ENCODE results near the gene EFNA5.

The EFNA5 gene

GRCh38 chr5:107672211-107673038 is 1.7 kb upstream of the EFNA5 start:
- no peak for DNase-seq

DNA sequence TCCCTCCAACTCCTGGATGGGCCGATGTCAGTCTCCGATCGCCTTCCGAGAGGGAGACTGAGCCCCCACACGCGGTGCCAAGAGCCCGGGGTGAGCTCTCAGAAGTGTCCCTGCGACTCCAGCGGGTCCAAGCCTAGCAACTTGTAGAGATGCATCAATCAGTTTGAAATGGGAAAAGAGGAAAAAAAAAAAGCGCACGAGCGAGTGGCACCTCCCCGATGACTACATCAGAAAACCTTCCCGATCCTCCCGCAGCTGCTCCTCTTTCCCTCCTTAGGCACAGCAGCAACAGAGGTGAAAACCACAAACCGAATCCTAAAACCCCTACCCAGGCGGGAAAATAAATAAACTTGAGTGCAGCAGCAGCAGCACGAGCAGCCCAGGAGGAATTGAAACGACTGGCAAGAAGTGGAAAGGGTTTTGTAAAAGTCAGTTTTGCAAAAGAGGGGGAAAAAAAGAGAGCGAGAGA is 1.0 kb upstream of the EFNA5 start:
- DNase-seq: no peak

- no peak for DNase-seq
Observed at GRCh38 chr5:107670087-107670931, 428 bp downstream of the EFNA5 start.

GRCh38 chr5:107669096-107670031 is 1.4 kb downstream of the EFNA5 start:
- DNase-seq: no peak

DNA sequence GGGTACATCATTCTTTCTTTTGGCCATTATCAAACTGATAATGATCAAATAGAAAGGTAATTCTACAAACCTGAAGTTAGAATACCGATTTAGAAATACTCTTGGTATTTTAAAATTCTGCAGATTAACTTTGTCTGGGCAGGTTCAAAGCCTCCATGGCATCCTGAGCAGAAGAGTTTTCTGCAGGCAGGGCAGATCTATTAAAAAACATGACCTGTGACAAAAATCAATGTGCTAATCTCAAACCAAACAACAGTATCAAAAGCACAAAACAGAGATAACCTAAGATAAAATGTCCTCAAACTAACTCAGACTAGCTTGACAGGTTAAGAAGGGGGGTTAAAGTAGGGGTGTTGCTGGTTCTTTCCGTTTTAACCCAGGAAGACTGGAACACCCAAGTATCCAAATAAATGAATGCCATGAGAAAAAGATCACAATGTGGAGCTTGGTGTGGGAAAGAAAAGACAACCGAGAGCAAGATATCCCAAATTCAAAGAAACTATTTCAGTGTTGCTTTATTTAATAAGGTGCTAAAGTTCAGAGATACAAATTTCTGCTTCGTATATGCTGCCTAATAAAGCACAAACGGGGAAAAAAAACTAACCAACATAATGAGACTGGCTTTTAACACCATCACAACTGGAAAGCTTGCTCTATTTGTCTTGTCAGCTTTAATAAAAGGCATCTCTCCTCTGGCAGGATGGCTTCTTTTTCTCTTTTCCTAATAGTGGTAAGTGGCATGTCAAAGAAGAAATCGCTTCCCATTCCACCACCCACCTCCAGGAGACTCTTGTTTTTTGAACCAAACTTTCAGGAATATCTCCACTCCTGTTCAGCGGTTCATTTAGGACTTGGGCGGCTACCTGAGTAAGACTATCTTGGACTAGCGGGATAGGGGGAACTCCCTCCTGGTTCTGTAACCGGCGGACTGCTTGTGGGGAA is 2.3 kb downstream of the EFNA5 start:
- DNase-seq: no peak

- DNase-seq: no peak
Observed at GRCh38 chr5:107666051-107666655, 4.6 kb downstream of the EFNA5 start.

GRCh38 chr5:107665036-107665570 is 5.6 kb downstream of the EFNA5 start:
- DNase-seq: no peak

DNA sequence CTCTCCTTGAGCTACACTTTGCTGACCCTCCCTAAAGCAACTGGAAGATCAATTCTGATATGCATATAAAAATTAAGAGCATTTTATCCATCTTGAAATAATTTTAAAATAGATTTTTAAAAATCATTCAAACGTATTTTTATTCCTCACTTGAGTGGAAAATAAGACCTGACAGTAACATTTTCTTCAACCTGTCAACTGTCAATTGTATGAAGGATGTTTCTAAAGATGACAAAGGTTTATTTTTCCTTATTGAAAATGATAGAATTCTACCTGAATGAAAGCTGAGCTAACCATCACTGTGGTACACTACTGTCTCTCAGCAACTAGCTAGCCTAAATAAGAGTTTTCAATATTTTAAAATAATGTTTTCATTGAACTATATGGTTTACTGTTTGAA is 7.0 kb downstream of the EFNA5 start:
- no peak for DNase-seq

DNA sequence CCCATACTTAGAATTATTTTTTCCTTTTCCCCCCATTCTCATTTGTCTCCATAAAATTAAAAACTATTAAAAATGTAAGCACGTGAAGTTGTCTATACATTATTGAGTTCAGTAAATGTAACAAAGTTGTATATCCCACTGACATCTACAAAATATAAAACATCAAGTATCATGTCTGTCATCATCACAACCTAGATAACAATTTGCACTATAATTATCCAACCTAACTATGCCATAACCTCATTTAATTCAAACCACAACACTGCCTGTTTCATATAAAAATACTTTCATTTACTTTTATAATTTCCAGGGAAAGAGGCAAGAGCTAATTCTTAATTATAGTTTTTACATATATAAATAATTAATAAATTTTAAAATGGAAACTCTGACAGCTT is 9.1 kb downstream of the EFNA5 start:
- no peak for DNase-seq

- no peak for DNase-seq
Observed at GRCh38 chr5:107661038-107661649, 9.6 kb downstream of the EFNA5 start.

- no peak for DNase-seq
Observed at GRCh38 chr5:107658528-107658927, 12.2 kb downstream of the EFNA5 start.

DNA sequence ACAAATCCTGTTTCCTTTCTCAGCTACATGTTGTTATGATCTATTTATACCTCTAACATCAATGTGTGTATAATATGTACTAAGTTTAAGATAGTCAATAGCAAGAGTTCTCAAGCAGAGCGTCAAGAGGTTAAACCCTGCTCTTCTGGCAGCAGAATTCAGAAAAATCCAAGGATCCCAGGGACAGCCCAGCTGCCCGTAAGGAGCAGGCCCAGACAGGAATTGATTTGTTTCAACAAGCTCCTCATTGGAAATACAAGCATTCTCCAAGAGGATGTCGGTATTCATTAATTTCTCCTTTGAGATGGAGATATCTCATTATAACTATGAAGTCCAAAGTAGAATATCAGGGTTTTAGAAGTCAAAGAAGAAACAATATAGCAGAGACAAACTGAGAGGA is 14.9 kb downstream of the EFNA5 start:
- DNase-seq: no peak

GRCh38 chr5:107654827-107655226 is 15.9 kb downstream of the EFNA5 start:
- DNase-seq: no peak

DNA sequence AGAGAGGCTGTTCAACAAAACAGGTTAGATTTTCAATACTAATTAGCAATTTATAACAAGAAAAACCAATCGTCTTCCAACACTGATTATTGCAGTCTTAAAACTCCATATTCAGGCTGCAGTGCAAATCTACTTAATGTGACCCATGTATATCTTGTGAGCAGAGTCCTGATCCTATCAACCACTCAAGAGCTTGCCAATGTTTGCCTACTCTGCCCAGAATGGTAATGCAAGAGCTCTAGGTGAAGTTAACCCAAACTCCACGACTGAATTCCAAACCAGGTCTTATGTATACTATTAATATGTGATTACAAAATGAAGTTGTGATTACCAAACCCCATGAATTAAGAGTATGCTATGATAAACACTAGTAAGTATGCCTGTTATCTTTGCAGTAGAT is 17.1 kb downstream of the EFNA5 start:
- no peak for DNase-seq

GRCh38 chr5:107652839-107653607 is 17.7 kb downstream of the EFNA5 start:
- DNase-seq: no peak

- DNase-seq: no peak
Observed at GRCh38 chr5:107652408-107652807, 18.3 kb downstream of the EFNA5 start.

DNA sequence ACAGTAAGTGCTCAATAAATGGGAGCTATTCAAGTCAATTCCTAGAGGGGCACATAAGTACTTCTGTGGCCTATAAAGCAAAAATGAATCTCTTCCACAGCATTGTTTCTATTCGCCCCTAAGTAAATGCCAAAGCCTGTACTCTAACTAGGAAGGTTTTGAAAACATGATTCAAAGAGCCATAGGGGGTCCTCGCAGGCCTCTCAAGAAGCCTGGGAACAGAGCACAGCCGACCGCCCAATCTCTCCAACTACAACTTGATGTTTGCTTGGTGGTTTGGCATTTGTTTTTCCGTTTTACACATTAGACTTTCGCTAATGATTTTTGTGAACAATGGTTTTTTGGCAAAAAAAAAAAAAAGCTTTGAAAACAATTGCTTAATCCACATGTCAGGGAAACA is 19.4 kb downstream of the EFNA5 start:
- no peak for DNase-seq

GRCh38 chr5:107646418-107646817 is 24.3 kb downstream of the EFNA5 start:
- DNase-seq: no peak

DNA sequence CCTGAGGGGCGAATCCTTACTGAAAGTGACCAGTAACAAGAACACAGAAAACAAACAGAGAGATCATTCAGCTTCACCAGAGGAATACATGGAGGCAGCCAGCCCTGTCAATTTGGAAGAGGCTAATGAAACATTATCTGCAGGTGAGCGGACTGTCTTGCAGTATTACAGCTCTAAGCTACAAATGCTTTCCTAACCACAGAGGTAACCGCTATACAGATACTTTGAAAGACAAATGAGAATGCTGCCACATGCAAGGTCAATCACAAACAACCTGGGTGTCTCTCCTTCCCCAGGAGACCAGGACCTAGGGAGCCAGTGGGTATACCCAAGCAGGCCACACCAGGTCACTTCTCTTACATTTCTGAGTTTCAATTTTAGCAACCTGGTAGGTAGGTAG is 30.2 kb downstream of the EFNA5 start:
- no peak for DNase-seq

- DNase-seq: no peak
Observed at GRCh38 chr5:107639990-107640389, 30.7 kb downstream of the EFNA5 start.

Data from activated CD4-positive, alpha-beta T cell treated with anti-CD3 and anti-CD28 coated beads for 1 hour (primary cell).